Measurements from ENCODE around the gene TXNDC2. TPM values are rescaled to one million over a fixed set of nuclear protein-coding genes. Genes with fewer than 3 reads are reported as not detected.
"Not testable (repeated sequence)": the region's sequence is repeated elsewhere in the genome, so short reads cannot be mapped to it uniquely, and the experiment has no call there.

TXNDC2 gene
- total RNA-seq, result not detected

DNA sequence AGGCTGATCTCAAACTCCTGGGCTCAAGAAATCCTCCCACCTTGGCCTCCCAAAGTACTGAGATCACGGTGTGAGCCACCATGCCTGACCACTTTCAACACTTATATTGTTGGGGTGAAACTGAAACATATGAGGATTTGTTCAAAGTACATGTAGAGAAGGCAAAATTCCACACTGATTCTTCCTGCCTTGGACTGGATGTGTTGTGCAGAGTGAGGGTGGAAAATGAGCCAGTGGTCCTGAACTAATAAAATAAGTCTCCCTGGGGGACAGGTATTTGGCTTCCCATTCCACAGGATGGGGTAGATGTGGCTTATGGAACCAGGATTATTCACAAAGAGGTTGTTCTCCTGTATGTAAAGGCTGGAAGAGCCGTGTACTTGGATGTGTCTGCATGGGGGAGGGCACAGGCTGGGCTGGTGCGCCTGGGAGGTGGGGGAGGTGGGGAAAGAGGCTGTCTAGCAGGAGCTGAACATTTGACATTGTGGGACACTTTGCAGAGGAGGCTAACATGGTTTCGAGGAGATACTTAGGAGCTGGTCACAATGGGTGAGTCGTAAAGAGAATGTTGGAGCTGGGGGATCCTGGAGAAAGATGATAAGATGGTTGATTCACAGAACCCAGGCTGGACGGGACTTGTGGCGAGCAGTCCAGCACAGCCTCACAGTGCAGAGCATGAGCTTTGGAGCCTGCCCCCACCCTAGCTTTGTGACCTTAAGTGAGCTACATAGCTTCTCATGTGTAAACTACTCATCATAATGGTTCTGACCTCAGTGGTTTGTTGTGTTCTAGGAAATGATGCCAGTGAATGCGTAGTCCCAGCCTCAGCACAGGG is at the start of gene TXNDC2:
TSS of gene TXNDC2 (plus strand) at position 804 of the 835 bp plus-strand sequence. CDS start 708 bp downstream, outside the sequence.
- ATAC-seq (no peak), DNase-seq (ENCODE audit: low spot score) (no peak)

DNA sequence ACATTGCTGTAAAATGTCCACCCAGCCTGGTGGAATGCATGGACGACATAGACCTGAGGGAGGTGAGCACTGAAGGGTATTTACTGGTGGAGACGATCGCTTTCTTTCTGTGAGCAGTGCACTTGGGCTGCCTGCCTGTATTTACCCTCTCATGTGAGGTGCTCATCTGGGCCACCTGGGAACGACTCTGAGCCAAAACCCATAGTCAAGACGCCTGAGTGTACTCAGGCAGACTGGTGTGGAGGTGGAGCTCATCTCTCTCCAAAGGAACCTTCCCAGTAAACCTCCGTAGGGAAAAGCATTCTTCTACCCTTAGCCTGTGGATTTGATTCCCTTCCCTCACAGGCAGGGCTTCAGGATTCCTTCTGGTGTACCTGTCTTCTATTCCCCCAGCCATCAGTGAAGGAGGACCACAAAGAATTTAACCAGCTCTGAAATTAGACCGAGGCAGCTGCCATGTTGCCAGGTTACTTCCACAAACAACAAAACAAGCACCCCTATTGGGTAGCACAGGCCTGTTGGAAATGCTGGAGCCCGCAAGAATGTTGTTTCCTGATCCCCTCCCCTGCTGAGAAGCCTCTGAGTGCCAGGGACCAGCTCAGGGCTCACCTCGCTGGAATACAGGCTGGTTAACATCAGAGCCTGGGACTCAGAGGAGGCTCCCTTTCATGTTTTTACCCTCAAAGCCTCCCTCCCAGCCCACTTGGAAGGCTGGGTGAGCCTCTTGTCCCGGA is 47.5 kb upstream of the TXNDC2 start:
- ATAC-seq, result no peak
- DNase-seq (ENCODE audit: low spot score), result no peak

DNA sequence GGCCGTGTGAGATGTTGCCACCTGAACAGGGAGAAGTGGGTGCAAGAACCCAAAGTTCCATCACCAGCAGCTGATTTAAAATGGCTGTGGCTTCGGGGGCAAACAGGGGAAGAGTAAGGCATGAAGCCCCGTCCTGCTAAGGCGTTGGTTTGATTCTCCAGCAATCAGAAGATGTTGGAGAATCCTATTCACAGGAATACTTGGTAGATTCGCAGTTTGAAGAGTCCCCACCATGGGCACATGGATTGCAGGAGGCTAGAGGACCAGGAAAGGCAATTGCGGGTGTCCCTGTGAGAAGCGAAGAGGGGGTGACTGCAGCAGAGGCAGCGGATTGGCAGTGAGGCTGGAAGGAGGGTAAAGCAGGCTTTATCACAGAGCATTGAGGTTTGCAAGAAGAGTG is 46.6 kb upstream of the TXNDC2 start:
- DNase-seq (ENCODE audit: low spot score) (no peak), ATAC-seq (no peak)

DNA sequence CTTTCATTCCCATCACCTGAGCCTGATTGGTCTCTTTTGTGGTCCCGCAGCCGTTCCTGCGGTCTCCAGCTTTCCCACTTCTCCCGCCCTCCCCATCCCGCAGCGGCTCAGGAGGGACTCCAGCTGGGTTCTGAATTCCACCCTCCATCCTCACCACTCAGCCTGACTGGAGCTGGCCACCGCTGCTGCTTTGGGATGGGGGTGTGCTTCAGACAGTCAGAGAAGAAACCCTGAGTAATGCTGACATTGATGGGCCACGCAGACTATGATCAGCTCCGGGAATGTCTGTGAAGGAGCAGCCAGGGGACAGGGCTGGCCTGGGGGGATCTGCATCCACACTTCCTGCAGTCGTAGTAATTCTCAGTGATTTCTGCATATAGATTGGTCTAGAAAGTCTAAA is 45.9 kb upstream of the TXNDC2 start:
- ATAC-seq (no peak), DNase-seq (ENCODE audit: low spot score) (no peak)

DNA sequence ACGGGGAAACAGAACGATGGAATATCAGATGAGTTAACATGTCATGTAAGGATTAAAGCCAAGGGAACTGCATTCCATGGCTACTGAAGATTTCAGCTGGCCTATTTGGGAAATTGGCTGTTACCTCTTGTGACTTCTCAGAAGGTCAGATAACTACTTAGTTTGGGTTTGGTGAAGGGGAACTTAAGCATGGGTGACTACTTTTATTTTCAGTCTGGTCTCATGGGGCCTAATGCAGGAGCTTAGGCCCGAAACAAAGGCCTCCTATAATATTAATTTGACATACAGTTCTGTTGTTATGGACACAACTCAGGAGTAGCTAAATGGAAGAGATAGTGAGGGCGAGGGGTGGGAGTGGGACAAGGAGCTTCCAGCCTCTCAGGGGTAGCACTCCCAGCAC is 44.0 kb upstream of the TXNDC2 start:
- no peak for ATAC-seq

DNA sequence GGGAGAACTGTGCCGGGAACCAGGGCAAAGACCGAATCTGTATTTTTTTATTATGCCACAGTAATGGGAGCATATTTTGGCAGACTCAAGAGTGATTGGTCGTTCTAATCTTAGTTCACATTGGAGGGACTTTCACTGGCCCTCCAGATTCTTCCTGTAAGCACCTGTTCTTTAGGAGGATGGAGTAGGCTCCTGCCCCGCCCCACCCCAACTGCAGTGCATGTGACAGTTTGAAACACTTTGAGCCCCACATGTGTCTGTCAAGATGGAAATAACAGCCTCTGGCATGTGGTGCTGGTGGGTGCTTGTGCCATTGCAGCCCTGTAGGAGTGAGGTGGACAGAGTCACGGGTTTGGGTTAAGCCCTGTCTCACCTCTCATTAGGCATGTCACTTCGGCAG is 43.3 kb upstream of the TXNDC2 start:
- ATAC-seq, result no peak
- no peak for DNase-seq (ENCODE audit: low spot score)

More for the DNA sequence above, 44.0 kb upstream of the TXNDC2 start:
- no peak for DNase-seq (ENCODE audit: low spot score)

DNA sequence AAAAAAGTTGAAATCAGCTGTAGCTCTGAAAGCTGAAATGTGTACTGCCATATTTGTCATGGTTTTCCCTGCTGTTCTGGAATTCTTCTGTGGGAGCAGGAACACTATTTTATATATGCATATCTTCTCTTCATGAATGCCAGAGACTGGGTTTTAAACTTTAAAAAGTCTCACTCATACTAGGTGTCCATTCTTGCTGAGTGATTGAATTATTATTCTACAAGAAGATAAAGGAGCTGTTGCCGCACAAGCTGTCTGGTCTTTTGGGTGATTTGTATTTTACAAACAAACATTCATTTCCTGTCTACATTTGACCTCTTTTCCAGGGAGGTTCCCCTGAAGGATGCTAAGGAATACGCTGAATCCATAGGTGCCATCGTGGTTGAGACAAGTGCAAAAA is 40.5 kb upstream of the TXNDC2 start:
- ATAC-seq (no peak), DNase-seq (ENCODE audit: low spot score) (no peak)

DNA sequence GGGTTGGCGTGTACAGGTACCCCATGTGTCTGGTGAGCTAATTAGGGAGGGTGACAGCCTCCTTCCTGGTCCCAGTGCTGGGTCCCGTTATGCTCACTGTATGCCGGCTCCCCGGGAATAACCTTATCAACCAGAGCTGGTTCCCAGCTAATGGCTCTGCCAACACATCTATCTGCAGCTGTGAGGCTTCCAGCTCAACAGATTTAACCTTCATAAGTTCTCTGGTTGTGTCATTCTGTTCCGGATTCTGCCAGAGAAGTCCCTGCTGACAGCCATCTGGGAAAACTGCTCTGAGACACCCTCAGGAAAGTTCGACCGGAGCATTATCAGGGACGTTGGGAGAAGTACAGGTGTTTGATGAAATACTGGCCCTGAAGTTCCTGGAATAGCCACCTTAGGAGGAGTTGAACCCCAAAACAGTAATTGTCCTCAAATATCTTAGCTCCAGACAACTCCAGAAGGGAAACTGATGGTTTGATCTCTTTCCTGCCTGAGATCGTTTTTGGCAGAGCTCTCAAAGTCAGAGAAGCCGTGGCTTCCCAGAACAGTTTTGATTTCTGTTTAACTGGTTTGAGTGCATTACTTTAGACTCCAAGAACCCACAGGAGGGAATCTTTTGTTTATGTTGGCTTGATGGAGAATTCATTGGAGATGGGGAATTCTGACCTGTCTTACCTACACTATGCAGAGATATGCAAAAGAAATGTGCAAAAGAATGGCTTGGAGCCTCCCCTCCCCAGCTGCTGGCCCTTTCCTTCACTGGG is 39.4 kb upstream of the TXNDC2 start:
- no peak for DNase-seq (ENCODE audit: low spot score)
- ATAC-seq, result no peak

DNA sequence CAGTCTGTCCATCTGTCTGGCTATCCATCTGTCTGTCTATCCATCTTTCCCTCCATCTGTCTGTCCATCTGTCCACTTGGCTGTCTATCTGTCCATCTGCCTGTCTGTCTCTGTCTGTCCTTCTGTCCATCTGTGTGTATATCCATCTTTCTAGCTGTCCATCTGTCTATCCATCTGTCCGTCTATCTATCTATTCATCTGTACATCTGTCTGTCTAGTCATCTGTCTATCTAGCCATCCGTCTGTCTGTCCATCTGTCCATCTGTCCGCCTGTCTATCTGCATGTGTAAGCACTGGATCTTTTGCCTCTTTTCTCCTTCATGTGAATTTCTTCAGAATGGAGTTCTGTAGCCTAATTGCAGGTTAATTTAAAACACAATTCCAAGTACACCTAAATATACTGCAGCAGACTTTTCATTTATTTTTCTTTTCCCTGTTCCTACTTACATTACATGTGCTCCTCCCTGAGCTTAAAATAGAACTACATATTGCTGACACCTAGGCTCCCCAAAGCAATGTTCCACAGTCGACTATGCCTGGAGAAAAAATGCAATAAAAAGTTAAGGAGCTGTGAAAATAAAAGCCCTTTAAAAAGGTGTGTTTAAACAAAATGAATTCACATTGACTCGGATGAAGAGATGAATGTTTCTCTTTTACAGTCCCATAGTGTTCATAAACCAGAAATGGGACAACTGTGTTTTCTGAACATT is 37.4 kb upstream of the TXNDC2 start:
- DNase-seq (ENCODE audit: low spot score) (no peak), ATAC-seq (no peak)

DNA sequence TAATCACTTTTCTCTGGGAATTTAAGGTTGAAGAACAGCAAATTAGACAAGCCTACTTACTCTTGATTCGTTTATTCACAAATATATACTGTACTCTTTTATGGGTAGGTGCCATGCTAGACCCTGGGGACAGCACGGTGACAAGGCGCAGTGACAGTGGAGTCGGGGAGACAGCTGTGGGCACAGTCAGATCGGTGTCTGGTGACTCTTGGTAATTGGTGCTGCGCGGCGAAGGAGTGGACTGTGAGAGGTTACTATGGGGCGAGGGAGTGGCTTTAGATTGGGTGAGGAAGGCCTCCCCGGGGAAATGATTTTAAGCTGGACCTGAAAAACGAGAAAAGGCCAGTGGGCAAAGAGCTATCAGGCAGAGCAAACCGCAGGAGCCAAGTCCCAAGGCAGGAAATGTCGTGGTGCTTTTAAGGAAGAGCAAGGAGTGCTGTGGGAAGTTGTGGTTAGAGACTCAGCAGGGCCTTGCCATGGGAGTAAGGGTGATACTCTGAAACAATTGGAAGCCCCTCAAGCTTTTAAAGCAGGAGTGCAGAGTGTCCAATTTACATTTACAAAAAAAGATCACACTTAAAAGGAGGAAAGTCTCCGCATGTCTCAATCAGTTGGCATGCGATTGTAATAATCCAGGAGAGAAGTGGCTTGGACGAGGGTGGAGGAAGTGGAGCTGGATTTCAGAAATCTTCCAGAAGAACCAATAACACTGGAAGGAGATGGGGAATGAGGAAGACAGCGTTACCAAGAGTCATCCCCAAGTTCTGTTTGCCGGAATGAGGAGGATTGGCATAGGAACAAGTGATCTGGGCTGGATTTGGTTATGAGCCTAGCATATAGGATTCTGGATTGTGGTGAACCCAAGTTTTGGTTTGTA is 36.1 kb upstream of the TXNDC2 start:
- peak; percentile 60 for ATAC-seq
- DNase-seq (ENCODE audit: low spot score), result no peak

DNA sequence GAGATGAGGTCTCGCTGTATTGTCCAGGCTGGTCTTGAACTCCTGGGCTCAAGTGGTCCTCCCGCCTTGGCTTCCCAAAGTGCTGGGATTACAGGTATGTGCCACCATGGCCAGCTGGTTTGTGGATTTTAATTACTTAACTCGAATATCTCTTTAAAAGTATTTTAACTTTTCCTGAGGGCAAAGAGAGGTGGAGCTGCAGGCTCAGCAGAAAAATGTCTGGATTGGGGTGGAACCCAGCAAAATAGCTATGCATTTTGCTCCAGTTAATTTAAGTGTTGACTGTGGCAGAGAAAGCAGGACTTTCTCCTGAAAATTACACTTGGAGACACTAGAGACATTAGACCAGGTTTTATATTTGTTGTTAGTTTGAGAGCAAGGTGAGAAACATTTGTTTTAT is 35.5 kb upstream of the TXNDC2 start:
- no peak for DNase-seq (ENCODE audit: low spot score)
- no peak for ATAC-seq

DNA sequence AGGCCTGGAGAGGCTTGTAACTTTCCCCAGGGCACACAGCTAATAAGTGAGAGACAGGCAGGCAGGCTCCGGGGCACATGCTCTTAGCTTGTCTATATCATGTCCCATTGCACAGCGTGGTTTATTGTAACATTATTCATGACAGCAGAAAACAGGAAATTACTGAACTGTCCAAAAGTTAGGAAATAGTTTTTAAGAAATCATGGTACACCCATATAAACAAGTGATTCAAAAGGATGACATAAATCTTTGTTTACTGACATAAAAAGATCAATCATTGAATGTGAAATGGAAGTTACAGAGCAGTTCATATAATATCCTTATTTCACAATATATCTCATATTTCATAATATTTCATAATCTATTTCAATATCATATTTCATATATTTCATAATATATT is 34.3 kb upstream of the TXNDC2 start:
- DNase-seq (ENCODE audit: low spot score), result no peak
- peak; percentile 21 for ATAC-seq

DNA sequence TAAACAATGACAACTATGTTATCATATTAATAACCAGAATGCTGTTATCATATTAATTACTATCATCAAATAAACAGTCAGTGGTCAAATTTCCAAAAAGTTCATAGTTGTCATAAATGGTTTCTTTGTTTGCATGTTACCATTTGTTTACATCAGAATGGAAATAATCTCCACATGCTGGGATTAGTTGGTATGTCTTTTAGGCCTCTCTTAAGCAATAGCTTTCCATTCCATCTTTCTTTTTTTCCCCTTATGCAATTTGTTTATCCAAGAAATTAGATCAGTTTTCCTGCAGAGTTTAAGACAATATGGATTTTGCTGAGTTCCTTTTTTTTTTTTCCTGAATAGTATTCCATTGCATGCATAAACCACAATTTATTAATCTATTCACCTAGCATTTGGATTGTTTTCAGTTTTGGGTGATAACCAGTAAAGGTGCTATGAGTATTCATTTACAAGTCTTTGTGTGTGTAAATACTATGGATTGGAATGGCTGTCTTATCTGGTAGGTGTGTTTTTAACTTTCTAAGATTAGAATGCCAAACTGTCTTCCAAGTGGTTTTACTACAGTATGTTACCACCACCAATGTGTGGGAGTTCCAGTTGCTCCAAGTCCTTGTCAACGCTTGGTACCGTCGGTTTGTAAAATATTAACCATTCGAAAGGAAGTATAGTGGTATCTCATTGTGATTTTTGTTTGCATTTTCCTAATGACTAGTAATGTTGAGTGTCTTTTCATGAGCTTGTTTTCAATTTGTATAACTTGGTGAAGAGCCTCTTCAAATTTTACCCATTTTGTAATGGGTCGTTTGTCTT is 33.3 kb upstream of the TXNDC2 start:
- DNase-seq (ENCODE audit: low spot score) (no peak), ATAC-seq (no peak)

DNA sequence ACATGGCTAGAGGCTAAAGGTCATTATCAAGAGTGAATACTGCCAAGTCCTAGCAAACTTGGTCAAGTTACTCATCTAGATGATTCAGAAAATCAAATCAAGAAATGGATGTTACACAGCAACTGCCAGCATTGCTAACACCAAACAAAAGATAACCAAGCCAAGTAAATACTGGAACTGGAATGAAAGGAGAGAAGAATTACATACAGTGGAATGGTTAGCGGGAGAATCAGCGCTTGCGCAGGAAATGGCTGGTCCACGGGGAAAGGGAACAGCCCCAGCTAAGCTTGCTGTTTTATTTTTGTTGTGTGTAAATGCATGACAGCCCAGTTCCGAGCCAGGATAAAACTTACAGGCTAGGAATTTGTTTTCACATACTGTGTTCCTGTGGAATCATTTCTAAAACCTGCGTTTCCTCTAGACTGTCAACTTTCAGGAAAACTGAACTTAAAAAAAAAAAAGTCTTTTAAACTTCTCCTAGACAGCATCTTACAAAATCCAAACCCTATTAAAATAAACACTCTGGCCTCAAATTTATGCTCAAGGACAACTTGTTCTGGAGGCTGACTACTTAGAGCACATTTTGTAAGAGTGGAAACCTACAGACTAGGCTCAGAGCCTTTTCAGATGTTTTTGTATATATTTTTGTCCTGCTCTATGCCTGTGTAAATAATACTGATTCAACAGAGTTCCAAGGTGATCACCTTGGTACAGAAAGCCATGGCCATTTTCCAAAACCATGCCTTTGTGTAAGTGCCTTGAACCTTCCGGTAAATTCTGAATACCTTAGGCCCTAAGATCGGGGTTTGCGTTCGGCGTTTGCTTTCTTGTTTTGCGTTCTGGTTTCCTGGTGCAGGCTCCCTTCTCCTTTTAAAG is 30.7 kb upstream of the TXNDC2 start:
- DNase-seq (ENCODE audit: low spot score), result no peak
- ATAC-seq, result no peak

DNA sequence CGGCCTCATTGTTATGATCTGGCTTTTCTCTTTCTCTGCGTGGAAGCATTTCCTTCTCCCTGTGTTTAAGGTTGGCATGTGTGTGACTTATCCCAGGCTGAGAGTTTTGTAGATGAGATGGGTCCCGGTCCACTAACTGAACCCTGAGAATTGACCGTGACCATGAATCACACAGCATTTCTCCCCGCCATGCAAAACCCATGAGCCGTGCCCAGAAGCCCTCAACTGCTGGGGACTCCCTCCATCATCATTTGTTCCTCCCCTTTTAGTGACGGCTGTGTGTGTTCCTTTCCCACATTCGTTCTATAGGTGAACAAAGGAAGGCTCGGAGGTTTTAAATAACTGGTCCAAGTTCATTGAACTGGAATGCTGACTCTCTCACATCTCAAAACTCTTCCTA is 30.1 kb upstream of the TXNDC2 start:
- ATAC-seq, result no peak
- no peak for DNase-seq (ENCODE audit: low spot score)

DNA sequence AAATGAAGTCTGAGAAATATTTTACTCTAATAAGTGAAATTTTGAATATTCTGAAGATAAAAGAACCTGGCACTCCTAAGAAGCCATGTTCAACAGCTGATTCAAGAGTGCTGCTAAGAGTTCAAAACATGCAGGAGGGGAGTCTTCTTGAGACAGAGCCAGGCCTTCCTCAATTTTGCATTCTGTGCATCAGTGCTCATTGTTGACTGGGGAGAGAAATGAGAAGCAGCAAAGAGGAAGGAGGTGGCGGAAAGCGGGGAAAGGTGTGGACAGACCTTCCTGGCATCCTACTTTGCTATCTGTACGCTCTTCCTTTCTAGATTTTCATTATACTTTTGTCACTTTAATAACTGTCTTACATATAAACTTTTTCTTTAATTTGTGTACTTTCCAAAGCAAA is 29.7 kb upstream of the TXNDC2 start:
- ATAC-seq (no peak), DNase-seq (ENCODE audit: low spot score) (no peak)

DNA sequence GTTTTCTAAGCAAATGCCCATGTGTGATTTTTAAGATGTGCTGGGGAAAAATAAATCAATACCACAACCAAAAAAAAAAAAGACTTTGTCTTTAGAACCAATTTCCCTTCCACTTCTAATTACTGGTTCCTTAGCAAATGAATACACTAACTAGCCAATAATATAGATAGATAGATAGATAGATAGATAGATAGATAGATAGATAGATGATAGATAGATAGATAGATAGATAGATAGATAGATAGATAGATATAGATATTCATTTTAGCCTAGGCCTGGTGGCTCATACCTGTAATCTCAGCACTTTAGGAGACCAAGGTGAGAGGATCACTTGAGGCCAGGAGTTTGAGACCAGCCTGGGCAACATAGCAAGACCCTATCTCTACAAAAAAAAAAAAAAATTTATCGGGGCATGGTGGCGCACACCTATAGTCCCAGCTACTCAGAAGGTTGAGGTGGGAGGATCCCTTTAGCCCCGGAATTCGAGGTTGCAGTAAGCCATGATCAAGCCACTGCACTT is 28.2 kb upstream of the TXNDC2 start:
- not testable (repeated sequence) for DNase-seq (ENCODE audit: low spot score); ATAC-seq

DNA sequence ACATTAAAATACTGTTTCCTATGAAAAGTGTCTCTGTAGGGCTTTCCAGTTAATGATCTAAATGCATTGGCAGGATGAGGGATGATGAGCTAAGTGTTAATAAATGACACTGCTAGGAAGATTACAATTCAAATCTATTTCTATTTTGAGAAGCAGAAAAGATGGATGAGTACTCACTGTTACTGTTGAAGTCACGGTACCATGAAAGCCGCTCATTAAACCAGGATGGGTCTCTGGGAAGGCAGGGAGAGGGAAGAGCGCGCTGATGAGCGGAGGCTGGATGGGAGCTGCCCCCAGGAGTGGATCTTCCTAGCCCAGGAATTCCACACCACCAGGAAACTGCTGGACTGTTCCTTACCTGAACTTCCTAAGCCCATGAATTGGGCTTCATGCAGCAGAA is 27.1 kb upstream of the TXNDC2 start:
- ATAC-seq (no peak), DNase-seq (ENCODE audit: low spot score) (no peak)
